Stimulated activated CD8-positive, alpha-beta memory T cell treated with anti-CD3 and anti-CD28 coated beads, Interleukin-7, amount 100 ng/mL, for 24 hours (primary cell): Measurements from ENCODE around the gene SLC16A1.
A peak's percentile ranks its signal among the peaks of the same experiment; 100 is the strongest.
"Not testable (repeated sequence)": the region's sequence is repeated elsewhere in the genome, so short reads cannot be mapped to it uniquely, and the experiment has no call there.

ENCODE experiments used
- DNase-seq: peaks from one replicate; pipeline ENCODE4 v3.0.0-alpha.2; 2020; ENCODE audit warnings: low read depth

SLC16A1 gene, protein sequence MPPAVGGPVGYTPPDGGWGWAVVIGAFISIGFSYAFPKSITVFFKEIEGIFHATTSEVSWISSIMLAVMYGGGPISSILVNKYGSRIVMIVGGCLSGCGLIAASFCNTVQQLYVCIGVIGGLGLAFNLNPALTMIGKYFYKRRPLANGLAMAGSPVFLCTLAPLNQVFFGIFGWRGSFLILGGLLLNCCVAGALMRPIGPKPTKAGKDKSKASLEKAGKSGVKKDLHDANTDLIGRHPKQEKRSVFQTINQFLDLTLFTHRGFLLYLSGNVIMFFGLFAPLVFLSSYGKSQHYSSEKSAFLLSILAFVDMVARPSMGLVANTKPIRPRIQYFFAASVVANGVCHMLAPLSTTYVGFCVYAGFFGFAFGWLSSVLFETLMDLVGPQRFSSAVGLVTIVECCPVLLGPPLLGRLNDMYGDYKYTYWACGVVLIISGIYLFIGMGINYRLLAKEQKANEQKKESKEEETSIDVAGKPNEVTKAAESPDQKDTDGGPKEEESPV

DNA sequence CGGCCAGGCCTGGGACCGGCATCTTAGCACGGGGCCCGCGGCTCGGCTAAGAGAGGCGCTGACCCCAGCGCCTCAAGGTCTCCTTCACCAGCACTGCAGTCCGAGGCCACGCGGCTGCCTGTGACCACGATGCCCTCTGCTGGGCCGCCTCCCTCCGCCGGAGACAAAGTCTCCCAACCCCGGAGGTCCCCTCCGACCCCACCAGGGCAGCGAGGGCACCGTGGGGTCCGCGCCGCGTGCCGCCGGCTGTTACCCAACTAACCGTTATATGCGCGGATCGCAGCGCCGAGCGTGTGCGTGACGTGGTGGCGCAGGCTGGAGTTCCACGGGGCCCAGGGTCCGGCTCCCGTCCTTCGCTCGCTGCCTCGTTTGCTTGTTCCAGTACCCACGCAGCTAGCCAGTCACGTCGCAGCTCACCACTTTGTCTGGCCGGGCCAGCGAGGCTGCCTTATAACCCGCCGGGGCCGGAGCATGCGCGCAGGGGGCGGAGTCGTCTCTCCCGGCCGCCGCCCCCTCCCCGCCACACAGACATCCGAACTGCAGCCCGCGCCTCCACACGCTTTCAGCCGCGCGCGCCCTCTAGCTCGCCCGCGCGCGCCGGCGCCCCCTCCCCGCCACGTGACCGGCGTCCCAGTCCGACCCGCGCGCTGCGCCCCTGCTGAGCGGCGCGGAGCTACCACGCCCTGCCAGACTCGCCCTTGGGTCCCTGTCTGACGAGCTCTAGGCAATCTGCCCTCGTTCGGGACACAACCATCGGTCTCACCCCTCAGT, at the start of gene SLC16A1:
SLC16A1 (minus strand) TSS at position 424 of the 771 bp plus-strand sequence. CDS start 26,888 bp downstream, outside the sequence.
- peak; percentile 72 for DNase-seq

DNA sequence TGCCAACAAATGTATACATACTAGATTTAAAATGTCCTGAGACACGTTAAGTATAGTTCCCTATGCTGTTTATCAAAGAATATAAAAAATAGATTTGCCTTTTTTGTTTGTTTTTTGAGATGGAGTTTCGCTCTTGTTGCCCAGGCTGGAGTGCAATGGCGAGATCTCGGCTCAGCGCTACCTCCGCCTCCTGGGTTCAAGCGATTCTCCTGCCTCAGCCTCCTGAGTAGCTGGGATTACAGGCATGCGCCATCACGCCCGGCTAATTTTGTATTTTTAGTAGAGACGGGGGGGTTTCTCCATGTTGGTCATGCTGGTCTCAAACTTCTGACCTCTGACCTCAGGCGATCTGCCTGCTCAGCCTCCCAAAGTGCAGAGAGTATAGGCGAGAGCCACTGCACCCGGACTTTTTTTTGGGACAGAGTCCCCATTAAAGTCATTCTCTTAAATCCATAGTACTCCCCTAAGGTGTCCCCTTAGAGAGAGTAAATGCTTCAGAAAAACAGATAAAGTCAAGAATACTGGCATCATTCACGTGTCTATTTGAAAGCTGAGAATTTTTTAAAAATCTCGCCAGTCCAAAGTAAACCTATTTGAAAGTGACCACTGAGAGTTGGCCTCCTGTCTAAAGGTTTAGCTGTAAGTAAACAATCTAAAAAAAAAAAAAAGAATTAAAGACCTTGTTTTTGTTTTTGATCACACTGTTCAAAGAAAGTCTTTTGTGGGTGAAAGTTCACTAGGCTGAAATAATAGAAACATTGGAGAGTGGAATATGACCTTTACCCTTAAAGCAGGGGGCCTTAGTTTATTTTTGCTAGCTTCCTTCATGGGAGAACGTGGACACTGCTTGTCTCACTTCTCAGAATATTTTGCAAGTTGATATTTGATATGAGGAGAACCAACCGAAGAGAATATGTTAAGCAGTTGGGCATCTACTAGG, 48.0 kb upstream of the SLC16A1 start:
- DNase-seq = no peak

DNA sequence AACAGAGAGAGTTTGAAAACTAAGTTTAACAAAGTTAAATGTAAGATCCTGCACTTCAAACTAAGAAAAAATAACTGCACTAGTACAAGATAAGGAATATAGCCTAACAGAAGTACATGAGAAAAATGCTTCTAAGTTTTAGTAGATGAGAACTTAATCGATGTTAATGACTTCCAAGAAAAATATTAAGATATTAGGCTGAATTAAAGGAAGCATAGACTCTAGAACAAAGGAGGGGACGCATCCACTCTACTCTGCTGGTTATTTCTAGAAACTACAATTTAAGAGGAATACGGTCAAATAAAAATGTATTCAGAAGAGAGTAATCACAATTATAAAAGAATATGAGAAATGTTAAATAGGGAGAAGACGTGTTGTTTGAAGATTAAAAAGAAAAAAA, 46.3 kb upstream of the SLC16A1 start:
- DNase-seq = no peak

DNA sequence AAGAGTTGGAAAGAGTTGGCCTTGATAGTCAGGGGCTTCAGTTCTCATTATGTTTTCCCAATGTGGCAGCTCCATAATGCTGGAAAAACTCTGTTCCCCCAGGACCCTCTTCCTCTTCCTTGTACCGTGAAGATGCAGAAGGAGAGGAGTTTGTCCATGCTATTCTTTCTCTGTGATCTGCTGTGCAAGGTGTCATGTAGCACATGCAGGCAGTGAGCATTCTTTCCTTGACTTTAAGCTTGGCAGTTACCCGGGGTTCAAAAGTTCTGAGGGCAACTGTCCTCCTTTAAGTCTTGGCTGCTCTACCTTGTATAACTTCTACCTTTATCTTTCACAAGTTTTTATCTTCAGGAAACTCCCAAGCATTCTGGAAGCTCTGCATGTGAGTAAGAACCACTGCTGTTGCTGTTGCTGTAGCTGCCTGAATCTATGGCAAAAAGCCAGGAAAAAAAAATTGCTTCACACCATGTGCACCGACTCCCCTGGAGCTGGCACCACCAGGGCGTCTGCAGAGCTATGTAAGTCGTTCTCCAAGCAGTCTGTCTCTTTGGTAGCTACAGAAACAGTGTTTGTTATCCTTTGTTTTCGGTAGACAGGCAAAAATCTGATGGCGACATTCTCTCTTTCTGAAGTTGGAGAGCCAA, 42.7 kb upstream of the SLC16A1 start:
- DNase-seq = no peak

DNA sequence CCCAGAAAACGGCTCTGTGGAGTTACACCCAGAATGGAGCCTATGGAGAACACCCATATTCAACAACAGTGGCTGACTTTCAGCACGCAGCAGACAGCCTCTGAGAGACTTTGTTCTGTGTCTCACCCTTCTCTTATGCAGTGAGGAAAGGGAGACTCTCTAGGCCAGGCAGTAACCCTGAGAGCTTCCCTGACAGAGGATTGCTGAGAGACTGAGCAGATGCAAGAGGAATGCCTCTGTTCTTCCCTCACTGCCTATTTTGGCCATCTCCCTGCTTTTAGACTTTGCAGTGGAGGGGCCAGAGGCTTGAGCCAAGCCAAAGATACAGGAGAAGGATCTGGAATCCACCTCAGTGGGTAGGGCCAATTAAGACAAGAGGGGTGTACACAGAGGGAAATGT, 41.8 kb upstream of the SLC16A1 start:
- no peak for DNase-seq

DNA sequence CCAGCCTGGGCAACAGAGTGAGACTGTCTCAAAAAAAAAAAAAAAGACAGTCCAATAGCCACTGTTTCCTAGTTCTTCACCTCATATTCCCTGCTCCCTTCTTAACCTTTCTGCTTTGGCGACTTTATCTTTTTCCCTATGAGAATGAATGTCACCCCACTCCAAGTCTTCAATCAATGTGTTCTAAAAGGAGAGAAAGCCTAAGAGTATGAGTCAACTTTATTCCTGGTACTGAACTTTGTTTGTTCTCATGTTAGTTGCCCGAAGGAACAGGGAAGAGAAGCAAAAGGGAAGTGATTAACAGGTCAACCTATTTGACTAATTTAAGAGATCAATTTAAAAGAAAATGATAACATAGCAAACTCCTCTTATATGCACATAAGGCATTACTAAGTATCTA, 39.9 kb upstream of the SLC16A1 start:
- DNase-seq = no peak

DNA sequence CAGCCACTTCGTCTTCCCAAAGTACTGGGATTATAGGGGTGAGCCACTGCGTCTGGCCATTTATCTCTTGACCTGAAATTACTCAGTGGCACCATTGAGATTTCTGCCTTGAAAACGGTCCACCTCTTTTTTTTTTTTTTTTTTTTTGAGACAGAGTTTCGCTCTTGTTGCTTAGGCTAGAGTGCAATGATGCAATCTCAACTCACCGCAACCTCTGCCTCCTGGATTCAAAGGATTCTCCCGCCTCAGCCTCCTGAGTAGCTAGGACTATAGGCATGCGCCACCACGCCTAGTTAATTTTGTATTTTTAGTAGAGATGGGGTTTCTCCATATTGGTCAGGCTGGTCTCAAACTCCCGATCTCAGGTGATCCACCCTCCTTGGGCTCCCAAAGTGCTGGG, 39.0 kb upstream of the SLC16A1 start:
- not testable (repeated sequence) for DNase-seq

DNA sequence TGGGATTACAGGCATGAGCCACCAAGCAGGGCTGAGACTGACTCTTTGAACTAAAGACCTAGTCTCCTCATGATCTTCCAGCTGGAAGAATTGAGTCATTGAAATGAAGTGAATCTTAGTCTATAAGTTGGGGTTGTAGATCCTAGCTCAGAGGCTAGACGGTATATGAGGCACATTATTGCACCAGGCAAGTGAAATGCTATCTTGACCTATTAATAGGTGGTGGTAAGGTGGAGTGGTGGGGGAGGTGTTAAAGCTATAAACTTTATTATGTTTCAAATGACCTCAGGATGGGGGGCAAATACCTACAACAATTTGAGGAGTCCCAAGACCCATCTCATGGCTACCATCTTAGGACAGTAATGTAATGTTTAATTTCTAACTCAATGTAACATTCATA, 36.8 kb upstream of the SLC16A1 start:
- DNase-seq = no peak

DNA sequence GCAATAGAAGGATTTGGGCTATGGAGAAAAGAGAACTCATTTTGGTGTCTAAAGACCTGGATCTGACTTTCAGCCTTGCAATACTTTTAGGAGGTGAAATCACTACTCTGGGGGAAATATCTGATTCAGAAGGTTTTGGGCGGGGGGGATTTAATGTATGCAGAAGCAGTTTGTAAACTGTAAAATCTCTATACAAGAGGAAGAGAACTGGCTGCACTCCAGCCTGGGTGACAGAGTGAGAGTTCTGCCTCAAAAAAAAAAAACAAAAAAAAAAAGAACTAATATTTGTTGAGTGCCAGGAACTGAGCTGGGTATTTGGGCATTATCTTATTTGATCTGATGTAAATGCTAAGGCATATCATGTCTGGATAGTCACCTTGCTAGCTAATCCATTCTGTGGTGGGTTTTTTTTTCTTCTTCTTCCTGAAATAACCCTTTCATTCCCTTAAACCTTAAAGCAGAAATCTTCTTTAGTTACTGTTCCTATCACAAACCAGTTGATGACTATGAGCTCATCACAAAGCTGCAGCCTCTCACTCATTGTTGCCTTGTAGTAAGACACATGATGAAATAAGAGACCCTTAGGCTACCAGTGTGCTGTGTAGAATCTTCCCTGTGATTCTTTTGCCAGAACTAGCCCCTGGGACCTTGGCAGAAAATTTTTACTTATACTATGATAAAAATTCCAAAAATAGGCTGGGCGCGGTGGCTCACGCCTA, 35.6 kb upstream of the SLC16A1 start:
- no peak for DNase-seq

DNA sequence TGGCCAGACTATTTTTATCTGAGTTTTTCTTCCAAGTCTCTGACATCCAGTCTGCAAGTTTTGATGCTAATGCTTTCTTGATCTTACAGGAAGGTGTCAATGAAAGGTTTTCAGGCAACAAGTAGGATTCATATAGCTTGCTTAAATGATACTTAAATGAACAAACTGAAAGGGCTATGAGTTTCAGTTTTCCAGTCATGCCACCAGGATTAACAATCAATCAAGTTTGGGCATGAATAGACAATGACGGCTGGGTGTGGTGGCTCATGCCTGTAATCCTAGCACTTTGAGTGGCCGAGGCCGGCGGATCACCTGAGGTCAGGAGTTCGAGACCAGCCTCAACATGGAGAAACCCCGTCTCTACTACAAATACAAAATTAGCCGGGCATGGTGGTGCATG, 34.3 kb upstream of the SLC16A1 start:
- DNase-seq = no peak

DNA sequence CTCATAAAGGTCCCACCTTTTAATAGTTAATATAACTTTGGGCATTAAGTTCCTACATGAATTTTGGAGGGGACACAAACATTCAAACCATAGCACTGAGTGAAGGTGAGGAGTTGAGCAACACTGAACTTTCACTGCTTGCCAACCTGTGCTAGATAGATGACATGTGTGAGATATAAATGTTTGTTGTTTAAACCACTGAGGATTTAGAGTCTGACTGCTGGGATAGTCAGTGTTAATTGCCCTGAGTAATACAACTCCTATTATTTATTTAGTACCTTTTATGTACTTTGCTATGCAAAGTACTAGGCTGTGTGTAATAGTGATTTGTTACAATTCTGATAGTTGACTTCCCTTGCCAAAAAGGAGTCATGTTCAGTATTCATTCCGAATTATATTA, 32.4 kb upstream of the SLC16A1 start:
- no peak for DNase-seq

DNA sequence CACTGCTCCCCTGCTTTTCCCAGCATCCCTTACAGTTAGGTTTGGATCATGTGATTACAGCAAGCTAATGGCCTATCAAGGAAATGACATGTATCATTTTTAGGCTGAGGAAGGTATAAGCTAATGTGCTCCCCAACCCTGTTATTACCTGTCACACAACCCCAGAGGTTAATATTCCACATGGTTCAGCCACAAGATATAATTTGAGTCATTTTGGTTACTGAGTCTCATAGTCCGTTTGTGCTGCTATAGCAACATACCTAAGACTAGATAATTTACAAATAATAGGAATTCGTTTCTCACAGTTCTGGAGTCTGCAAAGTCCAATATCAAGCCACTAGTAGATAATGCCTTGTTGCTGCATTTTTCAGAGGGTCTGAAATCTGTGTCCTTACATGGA, 29.1 kb upstream of the SLC16A1 start:
- DNase-seq = no peak

DNA sequence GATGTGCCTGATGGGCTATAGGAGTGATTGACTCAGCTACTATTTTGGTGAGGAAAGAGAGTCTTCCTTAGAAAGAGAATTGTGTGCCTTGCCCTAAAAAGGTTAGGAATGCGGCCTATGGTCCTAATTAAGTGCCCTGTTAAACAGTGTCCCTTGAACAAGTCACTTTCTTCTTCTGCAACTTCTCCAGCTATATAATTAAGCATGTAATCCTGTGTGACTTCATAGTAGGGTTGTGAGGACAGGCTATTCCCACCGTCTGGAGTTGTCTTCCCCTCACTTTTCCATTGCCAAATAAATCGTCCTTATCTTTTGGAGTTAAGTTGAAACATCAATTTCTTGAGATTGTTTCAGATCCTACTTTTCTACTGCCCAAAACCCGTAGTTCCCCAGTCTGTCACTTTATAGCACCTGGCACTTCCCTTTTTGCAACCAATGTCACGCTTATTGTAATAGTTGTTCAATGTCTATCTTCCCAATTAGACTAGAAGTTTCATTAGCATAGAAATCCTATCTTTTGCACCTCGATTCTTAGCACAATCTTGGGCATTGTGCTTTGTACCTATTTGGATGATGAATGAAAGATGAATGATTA, 27.6 kb upstream of the SLC16A1 start:
- DNase-seq = no peak

DNA sequence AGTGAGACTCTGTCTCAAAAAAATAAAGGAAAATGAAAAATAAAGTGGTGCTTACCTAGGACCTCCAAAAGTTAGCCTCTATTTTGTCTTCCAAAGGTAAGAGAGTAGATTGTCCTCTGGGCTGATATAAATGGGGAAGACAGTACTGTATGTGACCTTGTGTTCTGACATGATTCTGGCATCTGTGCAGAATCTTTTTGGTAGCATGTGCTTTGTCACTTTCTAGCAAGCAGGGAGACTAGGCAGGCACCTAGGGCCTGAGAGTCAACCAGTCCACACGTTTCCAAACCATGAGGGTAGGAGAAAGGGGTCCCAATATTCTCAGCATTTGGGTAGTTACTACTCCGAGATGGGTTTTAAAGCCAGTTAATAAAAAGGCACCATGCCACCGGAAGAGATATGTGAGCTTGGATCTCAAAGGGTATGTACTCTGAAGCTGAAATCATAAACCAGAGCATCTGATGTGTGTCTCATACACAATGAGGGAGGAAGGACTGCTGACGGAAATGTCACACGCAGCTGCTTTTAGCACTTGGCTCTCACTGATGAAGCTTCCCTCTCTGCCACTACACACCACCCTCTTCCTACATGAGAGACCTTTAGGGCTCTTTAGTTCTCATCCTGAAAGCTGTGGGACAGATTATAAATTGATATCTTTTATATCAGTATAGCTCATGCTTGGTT, 27.0 kb upstream of the SLC16A1 start:
- DNase-seq = no peak

DNA sequence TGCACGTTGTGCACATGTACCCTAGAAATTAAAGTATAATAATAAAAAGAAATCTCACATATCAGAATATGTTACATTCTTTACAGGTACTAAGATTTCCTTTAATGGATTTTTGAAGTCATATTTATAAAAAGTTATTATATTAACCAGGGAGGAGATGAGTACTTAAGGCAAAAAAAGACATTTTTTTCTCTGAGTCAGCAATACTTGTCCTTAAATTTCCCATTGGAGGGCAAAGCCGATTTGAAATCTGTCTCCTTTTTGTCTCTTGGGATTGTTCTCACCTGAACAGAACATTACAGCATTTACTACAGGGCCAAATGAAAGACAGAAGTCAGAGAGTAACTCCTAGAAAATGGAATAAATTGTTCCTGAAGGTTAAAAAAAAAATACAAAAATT, 26.3 kb upstream of the SLC16A1 start:
- DNase-seq = no peak

DNA sequence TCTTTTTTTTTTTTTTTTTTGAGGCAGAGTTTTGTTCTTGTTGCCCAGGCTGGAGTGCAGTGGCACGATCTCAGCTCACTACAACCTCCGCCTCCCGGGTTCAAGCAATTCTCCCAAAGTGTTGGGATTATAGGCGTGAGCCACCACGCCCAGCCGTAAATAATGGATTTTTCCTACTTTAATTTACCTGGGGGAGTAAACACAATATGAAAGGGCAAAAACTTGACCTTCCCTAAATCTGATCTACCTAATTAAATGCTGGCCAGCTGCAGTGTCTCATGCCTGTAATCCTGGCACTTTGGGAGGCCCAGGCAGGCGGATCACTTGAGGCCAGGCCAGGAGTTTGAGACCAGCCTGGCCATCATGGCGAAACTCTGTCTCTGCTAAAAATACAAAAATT, 25.8 kb upstream of the SLC16A1 start:
- not testable (repeated sequence) for DNase-seq

DNA sequence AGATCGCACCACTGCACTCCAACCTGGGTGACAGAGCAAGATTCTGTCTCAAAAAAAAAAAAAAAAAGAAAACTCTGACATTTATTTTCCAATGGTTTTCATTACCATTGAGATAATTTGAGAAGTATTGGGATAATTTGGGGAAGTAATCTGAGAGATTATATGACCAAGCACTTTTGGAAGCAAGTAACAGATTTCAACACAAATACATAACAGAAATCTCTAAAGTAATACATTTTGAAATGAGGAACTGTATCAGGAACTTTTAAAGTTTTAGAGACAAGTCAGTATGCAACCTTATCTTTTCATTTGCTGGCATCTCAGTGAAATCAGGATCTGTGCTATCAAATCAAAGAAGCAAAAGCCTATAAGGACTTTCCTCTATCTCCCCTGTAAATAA, 25.4 kb upstream of the SLC16A1 start:
- no peak for DNase-seq

DNA sequence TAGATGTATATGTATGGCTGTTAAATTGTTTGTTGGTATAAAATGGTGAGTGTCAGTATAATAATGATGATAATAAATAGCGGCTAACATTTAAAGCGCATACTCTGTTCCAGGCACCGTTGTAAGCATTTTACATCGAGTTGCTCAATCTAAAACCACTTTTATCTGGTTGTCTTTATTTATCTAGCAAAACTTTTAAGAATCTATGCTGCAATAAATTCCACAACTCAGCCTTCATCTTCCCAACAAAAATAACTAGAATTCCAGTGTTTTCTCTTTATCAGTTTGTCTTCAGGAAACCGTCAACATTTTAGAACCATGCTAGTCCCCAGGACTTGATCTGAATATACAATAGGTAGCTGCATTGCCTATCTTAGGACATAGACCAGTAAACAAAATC, 19.3 kb upstream of the SLC16A1 start:
- DNase-seq = no peak

DNA sequence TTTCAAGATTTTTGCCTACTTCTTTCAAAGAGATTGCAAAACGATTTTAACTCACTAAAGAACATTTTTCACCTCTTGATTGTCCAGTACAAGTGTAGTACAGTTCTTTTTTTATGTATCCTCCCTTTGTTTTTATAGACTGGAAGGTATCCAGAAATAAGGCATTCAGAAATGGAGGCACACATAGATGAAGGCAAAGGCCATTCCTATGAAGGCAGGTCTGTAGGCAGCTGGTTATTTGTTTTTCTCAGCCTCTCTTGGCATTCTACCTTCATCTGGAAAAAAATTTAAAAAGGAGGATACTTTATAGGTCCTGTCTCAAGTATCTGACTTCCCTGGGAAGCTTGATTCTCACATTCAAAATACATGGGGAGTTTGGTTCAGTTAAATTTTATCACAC, 18.6 kb upstream of the SLC16A1 start:
- no peak for DNase-seq

DNA sequence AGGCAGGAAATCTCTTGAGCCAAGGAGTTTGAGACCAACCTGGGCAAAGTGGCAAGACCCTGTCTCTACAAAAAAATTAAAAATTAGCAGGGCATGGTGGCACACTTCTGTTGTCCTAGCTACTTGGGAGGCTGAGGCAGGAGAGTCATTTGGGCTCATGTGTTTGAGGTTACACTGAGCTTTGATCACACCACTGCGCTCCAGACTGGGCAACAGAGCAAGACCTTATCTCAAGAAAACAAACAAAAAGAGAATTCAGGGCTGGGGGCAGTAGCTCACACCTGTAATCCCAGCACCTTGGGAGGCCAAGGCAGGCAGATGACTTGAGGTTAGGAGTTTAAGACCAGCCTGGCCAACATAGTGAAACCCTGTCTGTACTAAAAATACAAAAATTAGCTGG, 17.8 kb upstream of the SLC16A1 start:
- DNase-seq = no peak
